WTC11 (cell line): ENCODE results near the gene RTEL1. TPM values are rescaled to one million over a fixed set of nuclear protein-coding genes. Genes with fewer than 3 reads are reported as not detected.

Source experiments
- ATAC-seq: fragments of 200-7000 bp; cut with Tn5 transposase; 2 replicates; pipeline ENCODE4 v1.10.0; 2021; ENCODE audit warnings: mild to moderate bottlenecking, moderate library complexity
- CTCF ChIA-PET: fragments of 300-600 bp; sonication (Branson Sonifier 250); formaldehyde crosslinking; loops from one replicate; lab custom pipeline; 2021; ENCODE audit warnings: antibody characterized with exemption; lab: Charles Lee
- POLR2A ChIA-PET: fragments of 350-600 bp; sonication (Branson Sonifier 250); formaldehyde crosslinking; loops from one replicate; lab custom pipeline; 2021; ENCODE audit warnings: antibody characterized with exemption; lab: Charles Lee
- DNase-seq: peaks from one replicate; pipeline ENCODE4 v3.0.0; 2021; ENCODE audit warnings: low spot score
- H3K27ac Mint-ChIP-seq: 2 replicates; pipeline ENCODE4 v1.8.0; 2021; ENCODE audit warnings: mixed read lengths
- H3K27me3 Mint-ChIP-seq: 2 replicates; pipeline ENCODE4 v1.8.0; 2021; ENCODE audit warnings: low read depth, mild to moderate bottlenecking, moderate library complexity, mixed read lengths
- H3K36me3 Mint-ChIP-seq: 2 replicates; pipeline ENCODE4 v1.8.0; 2021; ENCODE audit warnings: mixed read lengths
- H3K4me1 Mint-ChIP-seq: 2 replicates; pipeline ENCODE4 v1.8.0; 2022; ENCODE audit warnings: mixed read lengths
- H3K4me3 Mint-ChIP-seq: 2 replicates; pipeline ENCODE4 v1.8.0; 2021; ENCODE audit warnings: mild to moderate bottlenecking, moderate library complexity, mixed read lengths
- H3K9me3 Mint-ChIP-seq: 2 replicates; pipeline ENCODE4 v1.8.0; 2021; ENCODE audit warnings: mixed read lengths
- CDX4 ChIP-seq: fragments of 250-450 bp; sonication (Bioruptor Pico); IDR thresholded peaks from 2 replicates; pipeline ENCODE4 v1.9.0; 2021; ENCODE audit warnings: moderate library complexity, mild to moderate bottlenecking, inconsistent platforms, borderline replicate concordance
- CREB1 ChIP-seq: sonication (generic); formaldehyde crosslinking; IDR thresholded peaks from 2 replicates; pipeline ENCODE4 v1.8.0; 2023; ENCODE audit warnings: mild to moderate bottlenecking, missing genetic modification reagents
- IRF1 ChIP-seq: sonication (generic); formaldehyde crosslinking; IDR thresholded peaks from 2 replicates; pipeline ENCODE4 v1.8.0; 2023; ENCODE audit warnings: missing genetic modification reagents
- IRF2 ChIP-seq: sonication (generic); formaldehyde crosslinking; IDR thresholded peaks from 2 replicates; pipeline ENCODE4 v1.8.0; 2022; ENCODE audit warnings: low read depth, missing genetic modification reagents, borderline replicate concordance
- JAZF1 ChIP-seq: fragments of 250-450 bp; sonication (Bioruptor Pico); IDR thresholded peaks from 2 replicates; pipeline ENCODE4 v1.9.0; 2021; ENCODE audit warnings: moderate library complexity, mild to moderate bottlenecking, inconsistent platforms
- NFYB ChIP-seq: sonication (generic); formaldehyde crosslinking; conservative IDR thresholded peaks from 2 replicates; pipeline ENCODE4 v1.8.0; 2022; ENCODE audit warnings: low read depth, missing genetic modification reagents
- NR3C1 ChIP-seq: sonication (generic); formaldehyde crosslinking; conservative IDR thresholded peaks from 2 replicates; pipeline ENCODE4 v1.8.1; 2023; ENCODE audit warnings: low read depth, mild to moderate bottlenecking, missing genetic modification reagents
- OVOL2 ChIP-seq: fragments of 250-450 bp; sonication (Bioruptor Pico); IDR thresholded peaks from 2 replicates; pipeline ENCODE4 v1.9.0; 2021; ENCODE audit warnings: mild to moderate bottlenecking, borderline replicate concordance
- PRDM15 ChIP-seq: sonication (generic); formaldehyde crosslinking; IDR thresholded peaks from 2 replicates; pipeline ENCODE4 v1.8.0; 2022; ENCODE audit warnings: missing genetic modification reagents
- RELA ChIP-seq: sonication (generic); formaldehyde crosslinking; IDR thresholded peaks from 2 replicates; pipeline ENCODE4 v1.8.1; 2022; ENCODE audit warnings: missing genetic modification reagents, mild to moderate bottlenecking, borderline replicate concordance
- RORB ChIP-seq: fragments of 250-450 bp; sonication (Bioruptor Pico); IDR thresholded peaks from 2 replicates; pipeline ENCODE4 v1.9.0; 2021; ENCODE audit warnings: mild to moderate bottlenecking
- SP1 ChIP-seq: sonication (generic); formaldehyde crosslinking; conservative IDR thresholded peaks from 2 replicates; pipeline ENCODE4 v1.8.1; 2022; ENCODE audit warnings: missing genetic modification reagents
- TCF7 ChIP-seq: sonication (generic); formaldehyde crosslinking; IDR thresholded peaks from 2 replicates; pipeline ENCODE4 v1.8.0; 2022; ENCODE audit warnings: mild to moderate bottlenecking, low read depth, missing genetic modification reagents, moderate library complexity
- TEAD4 ChIP-seq: sonication (generic); formaldehyde crosslinking; IDR thresholded peaks from 2 replicates; pipeline ENCODE4 v1.8.0; 2022; ENCODE audit warnings: mild to moderate bottlenecking, missing genetic modification reagents
- USF1 ChIP-seq: sonication (generic); formaldehyde crosslinking; IDR thresholded peaks from 2 replicates; pipeline ENCODE4 v1.8.0; 2022; ENCODE audit warnings: mild to moderate bottlenecking, missing genetic modification reagents
- USF2 ChIP-seq: sonication (generic); formaldehyde crosslinking; IDR thresholded peaks from 2 replicates; pipeline ENCODE4 v1.8.1; 2023; ENCODE audit warnings: mild to moderate bottlenecking, missing genetic modification reagents, moderate library complexity
- ZBTB21 ChIP-seq: sonication (generic); formaldehyde crosslinking; IDR thresholded peaks from 2 replicates; pipeline ENCODE4 v1.8.1; 2023; ENCODE audit warnings: mild to moderate bottlenecking, missing genetic modification reagents, borderline replicate concordance
- ZNF121 ChIP-seq: sonication (generic); formaldehyde crosslinking; IDR thresholded peaks from 2 replicates; pipeline ENCODE4 v1.8.0; 2023; ENCODE audit warnings: missing genetic modification reagents
- ZNF219 ChIP-seq: sonication (generic); formaldehyde crosslinking; IDR thresholded peaks from 2 replicates; pipeline ENCODE4 v1.8.0; 2023; ENCODE audit warnings: missing genetic modification reagents, mild to moderate bottlenecking, borderline replicate concordance
- ZNF232 ChIP-seq: sonication (generic); formaldehyde crosslinking; IDR thresholded peaks from 2 replicates; pipeline ENCODE4 v1.8.0; 2022; ENCODE audit warnings: mild to moderate bottlenecking, missing genetic modification reagents
- ZNF263 ChIP-seq: sonication (generic); formaldehyde crosslinking; IDR thresholded peaks from 2 replicates; pipeline ENCODE4 v1.8.1; 2022; ENCODE audit warnings: low read depth, mild to moderate bottlenecking, moderate library complexity, missing genetic modification reagents
- ZNF281 ChIP-seq: sonication (generic); formaldehyde crosslinking; IDR thresholded peaks from 2 replicates; pipeline ENCODE4 v1.8.0; 2023; ENCODE audit warnings: mild to moderate bottlenecking, missing genetic modification reagents
- ZNF396 ChIP-seq: fragments of 250-450 bp; sonication (Bioruptor Pico); IDR thresholded peaks from 2 replicates; pipeline ENCODE4 v1.8.0; 2021; ENCODE audit warnings: mild to moderate bottlenecking, moderate library complexity, borderline replicate concordance
- ZNF512 ChIP-seq: sonication (generic); formaldehyde crosslinking; IDR thresholded peaks from 2 replicates; pipeline ENCODE4 v1.8.1; 2022; ENCODE audit warnings: missing genetic modification reagents, borderline replicate concordance
- total RNA-seq: library from RNA; stranded (reverse); gene quantifications from 3 replicates; pipeline ENCODE4 v1.2.3, GENCODE V29; 2021

The RTEL1 gene
- total RNA-seq, 1 experiment from 2014 or later = 44.9 TPM

GRCh38 chr20:63653041-63653973 lies 4.8 kb upstream of the RTEL1 start, which contains the start of gene STMN3:
TSS of gene STMN3 (minus strand) at chr20:63653424. CDS start at chr20:63653345, 79 bp downstream.
- peak; percentile 66 for ATAC-seq
- no peaks in the 10 kb centered on the region for H3K9me3 Mint-ChIP-seq
- H3K27me3 Mint-ChIP-seq = peaks cover 3% of the 10 kb centered on the region; the same call in 1 of the 2 replicates
- peak within 1 kb of the TSS; percentile 80 for H3K4me3 Mint-ChIP-seq
- H3K36me3 Mint-ChIP-seq = no peaks in the 10 kb centered on the region
- H3K27ac Mint-ChIP-seq = peak within 1 kb of the TSS; percentile 92
- POLR2A ChIA-PET = interaction anchor here (1.2 to 3.1 kb wide), 4 partner anchors 11 to 212 kb away, joined by 3 to 23 read pairs (median 4); partner anchors contain the start of genes GMEB2, PPDPF and TPD52L2
- peaks cover 18% of the 10 kb centered on the region for H3K4me1 Mint-ChIP-seq
- CTCF ChIA-PET = interaction anchor here (0.6 to 4.0 kb wide), 8 partner anchors 11 to 964 kb away, joined by 3 to 50 read pairs (median 4); partner anchors contain the start of genes PRPF6 and PTK6
- peak; percentile 96 for DNase-seq
- TF ChIP-seq NR3C1 = no peak
- TF ChIP-seq OVOL2 (CRISPR knock-in tag) = no peak
- TF ChIP-seq ZNF219 = peak; percentile 95; the same call in 1 of the 2 replicates
- peak; percentile 62 for TF ChIP-seq SP1 (CRISPR knock-in tag)
- TF ChIP-seq ZBTB21 (CRISPR knock-in tag) = no peak
- TF ChIP-seq ZNF281 = peak; percentile 92
- peak; percentile 89; the same call in 1 of the 2 replicates for TF ChIP-seq ZNF232 (CRISPR knock-in tag)
- peak; percentile 70; the same call in 1 of the 2 replicates for TF ChIP-seq TEAD4 (CRISPR knock-in tag)
- TF ChIP-seq USF2 (CRISPR knock-in tag) = no peak
- no peak for TF ChIP-seq JAZF1
- peak; percentile 82; the same call in 1 of the 2 replicates for TF ChIP-seq CREB1 (CRISPR knock-in tag)
- TF ChIP-seq RELA (CRISPR knock-in tag) = no peak; the same call in 1 of the 2 replicates
- TF ChIP-seq PRDM15 = peak; percentile 35; the same call in 1 of the 2 replicates
- TF ChIP-seq IRF1 (CRISPR knock-in tag) = peak; percentile 91
- TF ChIP-seq USF1 (CRISPR knock-in tag) = peak; percentile 62; the same call in 1 of the 2 replicates
- TF ChIP-seq ZNF396 (CRISPR knock-in tag) = no peak
- peak; percentile 64; the same call in 1 of the 2 replicates for TF ChIP-seq ZNF263 (CRISPR knock-in tag)
- TF ChIP-seq TCF7 = peak; percentile 90; the same call in 1 of the 2 replicates
- peak; percentile 83; the same call in 1 of the 2 replicates for TF ChIP-seq IRF2 (CRISPR knock-in tag)
- TF ChIP-seq ZNF512 (CRISPR knock-in tag) = no peak
- TF ChIP-seq NFYB (CRISPR knock-in tag) = no peak; the same call in 1 of the 2 replicates
- peak; percentile 44; the same call in 1 of the 2 replicates for TF ChIP-seq ZNF121 (CRISPR knock-in tag)
- TF ChIP-seq RORB (CRISPR knock-in tag) = no peak
- TF ChIP-seq CDX4 (CRISPR knock-in tag) = no peak
